DOHH2 (cell line): ENCODE measurements around the gene WWTR1.

Experiments
- H3F3A ChIP-seq: fragments of 200-600 bp; sonication (generic), shearing (Covaris generic); 2 replicates; pipeline ENCODE4 v1.6.0; 2016; ENCODE audit warnings: antibody characterized with exemption, mild to moderate bottlenecking; ENCODE audit not compliant: control insufficient read depth, insufficient read depth
- H3K27ac ChIP-seq: fragments of 200-600 bp; sonication (generic); 2 replicates; pipeline ENCODE4 v1.5.1; 2014; ENCODE audit warnings: low read depth, mild to moderate bottlenecking, low read length, moderate library complexity
- H3K27me3 ChIP-seq: fragments of 200-600 bp; sonication (generic); 2 replicates; pipeline ENCODE4 v1.6.1; 2014; ENCODE audit warnings: mild to moderate bottlenecking, low read length, mixed read lengths; ENCODE audit not compliant: control insufficient read depth
- H3K36me3 ChIP-seq: fragments of 200-600 bp; sonication (generic); 2 replicates; pipeline ENCODE4 v1.6.1; 2014; ENCODE audit warnings: mild to moderate bottlenecking, low read length, moderate library complexity, mixed read lengths; ENCODE audit not compliant: control insufficient read depth
- H3K4me1 ChIP-seq: fragments of 200-600 bp; sonication (generic); 2 replicates; pipeline ENCODE4 v1.6.1; 2014; ENCODE audit warnings: mild to moderate bottlenecking, low read length, mixed read lengths; ENCODE audit not compliant: control insufficient read depth
- H3K4me2 ChIP-seq: fragments of 200-600 bp; sonication (generic); 2 replicates; pipeline ENCODE4 v1.6.0; 2014; ENCODE audit warnings: mild to moderate bottlenecking, low read length, moderate library complexity
- H3K4me3 ChIP-seq: fragments of 200-600 bp; sonication (generic); 2 replicates; pipeline ENCODE4 v1.5.1; 2014; ENCODE audit warnings: mild to moderate bottlenecking, low read length, mixed read lengths
- H3K79me2 ChIP-seq: fragments of 200-600 bp; sonication (generic); 2 replicates; pipeline ENCODE4 v1.6.1; 2014; ENCODE audit warnings: mild to moderate bottlenecking, low read length, mixed read lengths; ENCODE audit not compliant: control insufficient read depth
- H3K9me2 ChIP-seq: fragments of 200-600 bp; sonication (generic); replicated peaks from 2 replicates; pipeline ENCODE4 v1.6.1; 2014; ENCODE audit warnings: mild to moderate bottlenecking, low read length, mixed read lengths; ENCODE audit not compliant: control insufficient read depth
- H3K9me3 ChIP-seq: fragments of 200-600 bp; sonication (generic); 2 replicates; pipeline ENCODE4 v1.6.1; 2014; ENCODE audit warnings: antibody characterized with exemption, low read length, mixed read lengths; ENCODE audit not compliant: control insufficient read depth, insufficient read depth
- H4K20me1 ChIP-seq: fragments of 200-600 bp; sonication (generic); 2 replicates; pipeline ENCODE4 v1.6.0; 2014; ENCODE audit warnings: low read depth, mild to moderate bottlenecking, antibody characterized with exemption, low read length, moderate library complexity; ENCODE audit not compliant: control insufficient read depth, insufficient read depth
- EZH2phosphoT487 ChIP-seq: fragments of 200-600 bp; sonication (generic); IDR thresholded peaks from 2 replicates; pipeline ENCODE4 v1.6.1; 2017; ENCODE audit warnings: borderline replicate concordance, mild to moderate bottlenecking, antibody characterized with exemption, low read length, moderate library complexity, mixed read lengths
- TF ChIP-seq, protein P1 (sequence below): fragments of 200-600 bp; sonication (generic); IDR thresholded peaks from one replicate; pipeline ENCODE4 v1.5.1; 2014; ENCODE audit warnings: antibody characterized with exemption, mild to moderate bottlenecking, low read depth, low read length; ENCODE audit not compliant: poor library complexity, severe bottlenecking

The WWTR1 gene

DNA sequence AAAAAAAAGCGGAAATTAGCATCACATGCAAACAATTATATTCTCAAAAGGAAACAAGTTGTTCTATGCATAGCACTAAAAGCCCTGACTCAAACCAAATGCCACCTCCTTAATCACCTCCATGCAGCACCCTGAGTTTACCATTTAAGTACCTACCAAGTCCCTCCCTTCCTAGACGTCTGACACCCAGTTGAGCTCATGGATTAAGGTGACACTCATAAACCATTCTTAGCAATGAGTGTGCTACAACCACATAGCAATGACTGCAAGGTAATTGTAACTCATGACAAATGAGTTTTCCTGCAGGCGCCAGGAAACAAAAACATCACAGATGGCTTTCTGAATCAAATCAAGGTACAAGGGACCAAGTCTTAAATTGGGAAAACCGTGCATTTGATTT is 32.0 kb downstream of the WWTR1 start:
- Histone ChIP-seq H3K27ac (no peak overlapping the region), H3K9me3 (no peaks in the 10 kb centered on the region), H3F3A (no peaks in the 10 kb centered on the region), H3K27me3 (no peaks in the 10 kb centered on the region), H3K79me2 (no peaks in the 10 kb centered on the region), H4K20me1 (no peaks in the 10 kb centered on the region), H3K4me1 (no peaks in the 10 kb centered on the region), H3K4me2 (no peak overlapping the region), H3K4me3 (no peak overlapping the region), H3K36me3 (no peaks in the 10 kb centered on the region), H3K9me2 (no peaks in the 10 kb centered on the region)
- TF ChIP-seq EZH2phosphoT487 = no peak
- TF ChIP-seq, protein P1, sequence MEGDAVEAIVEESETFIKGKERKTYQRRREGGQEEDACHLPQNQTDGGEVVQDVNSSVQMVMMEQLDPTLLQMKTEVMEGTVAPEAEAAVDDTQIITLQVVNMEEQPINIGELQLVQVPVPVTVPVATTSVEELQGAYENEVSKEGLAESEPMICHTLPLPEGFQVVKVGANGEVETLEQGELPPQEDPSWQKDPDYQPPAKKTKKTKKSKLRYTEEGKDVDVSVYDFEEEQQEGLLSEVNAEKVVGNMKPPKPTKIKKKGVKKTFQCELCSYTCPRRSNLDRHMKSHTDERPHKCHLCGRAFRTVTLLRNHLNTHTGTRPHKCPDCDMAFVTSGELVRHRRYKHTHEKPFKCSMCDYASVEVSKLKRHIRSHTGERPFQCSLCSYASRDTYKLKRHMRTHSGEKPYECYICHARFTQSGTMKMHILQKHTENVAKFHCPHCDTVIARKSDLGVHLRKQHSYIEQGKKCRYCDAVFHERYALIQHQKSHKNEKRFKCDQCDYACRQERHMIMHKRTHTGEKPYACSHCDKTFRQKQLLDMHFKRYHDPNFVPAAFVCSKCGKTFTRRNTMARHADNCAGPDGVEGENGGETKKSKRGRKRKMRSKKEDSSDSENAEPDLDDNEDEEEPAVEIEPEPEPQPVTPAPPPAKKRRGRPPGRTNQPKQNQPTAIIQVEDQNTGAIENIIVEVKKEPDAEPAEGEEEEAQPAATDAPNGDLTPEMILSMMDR = no peak

DNA sequence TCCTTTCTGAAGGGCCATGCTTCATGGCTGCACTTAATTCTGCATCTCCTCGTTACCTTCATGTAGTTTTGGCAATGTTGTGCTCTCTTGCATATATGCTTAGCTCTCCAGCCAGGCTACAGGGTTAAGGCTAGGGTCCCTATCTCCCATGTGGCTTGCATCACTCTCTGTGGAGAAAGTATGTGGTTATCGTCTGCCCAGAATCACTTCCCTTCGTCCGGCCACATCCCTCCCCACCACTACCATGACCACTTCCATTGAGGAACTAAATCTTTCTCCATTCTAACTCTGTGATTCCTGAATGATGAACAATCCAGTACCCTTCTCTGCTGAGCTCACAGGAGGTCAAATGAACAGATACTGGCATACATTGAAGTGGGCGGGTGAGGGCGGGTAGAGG is 34.0 kb downstream of the WWTR1 start:
- Histone ChIP-seq H3K9me2 (no peaks in the 10 kb centered on the region), H3K27me3 (no peaks in the 10 kb centered on the region), H3K79me2 (no peaks in the 10 kb centered on the region), H4K20me1 (no peaks in the 10 kb centered on the region), H3K27ac (no peak overlapping the region), H3K4me2 (no peak overlapping the region), H3F3A (no peaks in the 10 kb centered on the region), H3K36me3 (no peaks in the 10 kb centered on the region), H3K4me3 (no peak overlapping the region), H3K9me3 (no peaks in the 10 kb centered on the region), H3K4me1 (no peaks in the 10 kb centered on the region)
- TF ChIP-seq, protein P1 = no peak
- TF ChIP-seq EZH2phosphoT487 = no peak

DNA sequence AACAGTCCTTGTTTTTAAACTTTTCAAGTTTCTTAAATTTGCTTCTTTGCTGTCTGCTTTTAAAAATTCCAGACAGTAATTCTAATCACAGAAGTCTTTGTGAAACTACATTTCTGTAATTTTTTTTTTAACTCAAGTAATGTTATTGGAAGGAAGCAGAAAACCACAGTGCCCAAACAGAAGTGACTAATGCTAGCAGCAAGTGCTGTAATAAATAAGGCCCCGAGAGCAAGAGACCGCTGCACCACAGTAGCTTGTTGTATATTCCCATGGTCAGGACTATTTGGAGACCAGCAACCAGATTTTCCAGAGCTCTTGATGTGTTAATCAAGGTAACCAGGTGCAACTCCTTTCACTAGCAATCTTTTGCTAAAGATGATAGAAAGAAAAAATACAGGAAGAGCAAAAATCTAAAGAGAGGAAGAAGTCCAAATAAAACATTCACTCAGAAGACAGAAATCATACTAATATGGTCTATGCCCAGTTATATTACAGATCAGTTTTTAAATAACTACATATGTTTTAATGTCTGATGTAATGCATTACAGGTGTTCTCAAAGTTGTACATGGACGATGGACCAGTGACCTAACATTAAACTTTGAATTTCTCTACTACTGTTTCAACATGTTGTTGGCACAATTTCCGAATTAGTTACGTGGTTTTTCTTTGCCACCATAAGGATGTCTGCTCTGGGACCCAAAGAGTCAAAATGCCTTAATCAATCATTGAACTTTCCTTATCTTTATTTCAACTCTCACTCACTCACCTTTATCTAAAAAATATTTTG is 36.4 kb downstream of the WWTR1 start:
- Histone ChIP-seq H4K20me1 (no peaks in the 10 kb centered on the region), H3K27me3 (no peaks in the 10 kb centered on the region), H3K4me1 (no peaks in the 10 kb centered on the region), H3K9me2 (no peaks in the 10 kb centered on the region), H3K27ac (no peak overlapping the region), H3K4me2 (no peak overlapping the region), H3K36me3 (no peaks in the 10 kb centered on the region), H3K79me2 (no peaks in the 10 kb centered on the region), H3K9me3 (no peaks in the 10 kb centered on the region), H3F3A (no peaks in the 10 kb centered on the region), H3K4me3 (no peak overlapping the region)
- TF ChIP-seq EZH2phosphoT487 = no peak
- TF ChIP-seq, protein P1 = no peak
